ENCODE data around the gene NFIX.

The NFIX gene

DNA sequence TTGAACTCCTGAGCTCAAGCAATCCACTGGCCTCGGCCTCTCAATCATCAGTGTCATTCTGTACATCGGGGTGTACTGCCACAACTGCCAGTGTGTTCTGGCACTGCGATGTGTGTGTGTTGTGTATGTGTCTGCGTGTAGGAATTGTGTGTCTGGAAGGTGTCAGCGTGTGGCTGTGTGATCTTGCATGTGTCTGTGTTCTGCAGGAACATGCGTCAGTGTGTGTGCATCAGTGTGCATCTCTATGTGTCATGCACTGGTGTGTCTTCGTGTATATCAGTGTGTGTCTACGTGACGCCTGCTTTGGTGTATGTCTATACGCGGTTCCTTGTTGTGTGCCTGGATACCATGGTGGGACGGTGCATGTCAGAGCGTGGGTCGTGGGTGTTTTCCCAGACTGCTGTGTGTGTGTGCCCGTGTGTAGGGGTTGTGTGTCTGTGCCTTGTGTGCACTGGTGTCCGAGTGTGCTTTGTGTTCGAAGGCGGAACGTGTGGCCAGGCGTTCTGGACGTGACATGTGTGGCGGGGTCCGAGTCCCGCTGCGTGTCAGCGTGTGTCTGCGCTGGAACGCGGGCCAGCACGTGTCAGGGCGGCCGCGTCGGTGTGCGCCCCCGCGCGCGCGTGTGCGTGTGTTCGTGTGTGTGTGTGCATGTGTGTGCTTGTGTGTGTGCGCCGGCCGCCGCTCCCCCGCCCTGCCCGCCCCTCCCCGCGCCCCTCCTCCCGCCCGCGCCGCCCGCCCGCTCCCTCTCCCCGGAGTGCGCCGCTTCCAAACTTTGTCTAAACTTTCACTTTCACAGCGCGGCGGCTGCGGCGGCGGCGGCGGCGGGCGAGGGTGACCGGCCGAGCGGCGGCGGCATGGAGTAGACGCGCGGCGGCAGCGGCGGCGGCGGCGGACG lies at the start of gene NFIX:
NFIX (plus strand) TSS at position 775 of the 895 bp plus-strand sequence. CDS start 363 bp downstream, outside the sequence.
- peak within 1 kb of the TSS; percentile 100 for H3K27ac ChIP-seq
- TF ChIP-seq ZFX (IDR thresholded peaks at IDR 0.05), result no peak
- TF ChIP-seq, protein P1, sequence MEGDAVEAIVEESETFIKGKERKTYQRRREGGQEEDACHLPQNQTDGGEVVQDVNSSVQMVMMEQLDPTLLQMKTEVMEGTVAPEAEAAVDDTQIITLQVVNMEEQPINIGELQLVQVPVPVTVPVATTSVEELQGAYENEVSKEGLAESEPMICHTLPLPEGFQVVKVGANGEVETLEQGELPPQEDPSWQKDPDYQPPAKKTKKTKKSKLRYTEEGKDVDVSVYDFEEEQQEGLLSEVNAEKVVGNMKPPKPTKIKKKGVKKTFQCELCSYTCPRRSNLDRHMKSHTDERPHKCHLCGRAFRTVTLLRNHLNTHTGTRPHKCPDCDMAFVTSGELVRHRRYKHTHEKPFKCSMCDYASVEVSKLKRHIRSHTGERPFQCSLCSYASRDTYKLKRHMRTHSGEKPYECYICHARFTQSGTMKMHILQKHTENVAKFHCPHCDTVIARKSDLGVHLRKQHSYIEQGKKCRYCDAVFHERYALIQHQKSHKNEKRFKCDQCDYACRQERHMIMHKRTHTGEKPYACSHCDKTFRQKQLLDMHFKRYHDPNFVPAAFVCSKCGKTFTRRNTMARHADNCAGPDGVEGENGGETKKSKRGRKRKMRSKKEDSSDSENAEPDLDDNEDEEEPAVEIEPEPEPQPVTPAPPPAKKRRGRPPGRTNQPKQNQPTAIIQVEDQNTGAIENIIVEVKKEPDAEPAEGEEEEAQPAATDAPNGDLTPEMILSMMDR (conservative IDR thresholded peaks at IDR 0.05), result no peak

DNA sequence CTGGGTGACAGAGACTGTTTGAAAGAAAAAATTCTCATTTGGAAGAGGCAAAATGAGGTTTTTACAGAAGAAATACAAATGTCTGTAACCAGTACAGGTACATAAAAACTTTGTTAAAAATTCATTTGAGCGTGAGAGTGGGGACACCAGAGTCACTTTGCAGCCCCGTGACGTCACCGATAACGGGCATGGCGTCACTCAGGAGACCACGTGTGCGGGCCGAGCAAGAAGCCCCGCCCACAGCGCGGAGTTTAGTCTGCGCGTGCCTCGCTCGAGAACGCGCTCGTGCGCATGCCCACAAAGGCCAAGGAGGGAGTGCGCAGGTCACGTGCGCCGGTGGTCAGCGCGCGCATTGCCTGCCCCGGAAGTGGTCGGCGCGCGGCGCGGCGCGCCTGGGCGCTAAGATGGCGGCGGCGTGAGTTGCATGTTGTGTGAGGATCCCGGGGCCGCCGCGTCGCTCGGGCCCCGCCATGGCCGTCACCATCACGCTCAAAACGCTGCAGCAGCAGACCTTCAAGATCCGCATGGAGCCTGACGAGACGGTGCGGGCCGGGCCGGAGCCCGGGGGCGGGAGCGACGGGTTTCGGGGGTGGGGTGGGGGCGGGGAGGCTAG lies 49.7 kb upstream of the NFIX start, which contains the start of gene RAD23A:
RAD23A (plus strand) TSS at position 384 of the 613 bp plus-strand sequence; CDS start at position 471, 87 bp downstream.
- peak within 1 kb of the TSS; percentile 95 for H3K27ac ChIP-seq
- no peak for TF ChIP-seq ZFX (IDR thresholded peaks at IDR 0.05)
- TF ChIP-seq, protein P1 (conservative IDR thresholded peaks at IDR 0.05), result no peak

DNA sequence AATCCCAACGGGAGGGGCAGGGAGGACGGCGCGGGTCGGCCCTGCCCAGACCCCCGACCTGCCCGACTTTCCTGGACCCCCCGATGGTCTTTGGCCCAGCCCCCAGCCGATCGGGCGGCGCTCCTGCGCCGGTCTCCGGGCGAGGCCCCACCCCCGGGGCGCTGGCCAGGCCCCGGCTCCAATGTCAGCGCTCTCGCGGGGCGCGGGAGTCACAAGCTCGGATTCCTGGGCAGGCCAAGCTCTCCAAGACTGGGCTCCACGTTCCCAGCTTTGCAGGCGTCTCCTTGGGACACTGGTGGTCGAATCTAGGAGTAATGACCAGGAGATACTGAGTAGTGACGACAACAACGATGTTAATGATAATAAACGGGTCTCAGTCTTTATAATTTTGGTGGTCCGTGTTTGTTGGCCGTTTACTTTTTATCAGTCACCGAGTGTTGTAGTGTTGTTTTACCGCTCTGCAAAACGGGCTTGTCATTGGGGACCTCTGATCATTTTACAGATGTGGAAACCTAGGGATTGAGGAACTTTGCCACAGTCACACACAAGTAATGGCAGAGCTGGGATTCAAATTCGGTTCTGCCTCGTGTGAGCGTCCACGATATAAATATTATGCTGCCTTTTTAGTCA lies 49.1 kb upstream of the NFIX start:
- peak overlapping the region; percentile 95 for H3K27ac ChIP-seq
- TF ChIP-seq, protein P1 (conservative IDR thresholded peaks at IDR 0.05), result no peak
- TF ChIP-seq ZFX (IDR thresholded peaks at IDR 0.05), result peak; percentile 66; the same call in 1 of the 2 replicates

DNA sequence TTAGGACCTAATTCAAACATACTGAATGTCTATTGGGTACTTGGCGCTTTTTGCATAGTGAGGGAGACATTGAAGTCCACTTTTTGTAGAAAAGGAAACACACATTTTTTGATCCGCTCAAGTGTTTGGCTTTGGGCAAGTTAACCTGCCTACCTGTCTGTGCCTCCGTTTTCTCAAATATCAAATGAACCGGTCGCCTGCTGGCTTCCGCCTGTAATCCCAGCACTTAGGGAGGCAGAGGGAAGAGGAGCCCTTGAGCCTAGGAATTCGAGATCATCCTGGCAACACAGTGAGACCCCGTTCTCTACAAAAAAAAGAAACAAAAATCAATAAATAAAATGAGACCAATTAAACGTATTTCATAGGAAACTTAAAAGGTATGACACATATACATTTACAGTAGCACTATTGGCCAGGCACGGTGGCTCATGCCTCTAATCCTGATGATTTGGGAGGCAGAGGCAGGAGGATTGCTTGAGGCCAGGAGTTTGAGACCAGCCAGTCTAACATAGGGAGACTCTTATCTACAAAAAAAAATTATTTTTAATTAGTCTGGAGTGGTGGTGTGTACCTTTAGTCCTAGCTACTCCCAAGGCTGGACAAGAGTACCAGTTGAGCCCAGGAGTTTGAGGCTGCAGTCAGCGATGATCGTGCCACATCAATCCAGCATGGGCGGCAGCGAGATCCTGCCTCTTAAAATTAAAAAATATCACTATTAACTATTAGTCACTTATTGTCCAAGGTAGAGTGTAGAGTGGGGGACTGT lies 48.4 kb upstream of the NFIX start:
- peak overlapping the region; percentile 95 for H3K27ac ChIP-seq
- TF ChIP-seq, protein P1 (conservative IDR thresholded peaks at IDR 0.05), result no peak

DNA sequence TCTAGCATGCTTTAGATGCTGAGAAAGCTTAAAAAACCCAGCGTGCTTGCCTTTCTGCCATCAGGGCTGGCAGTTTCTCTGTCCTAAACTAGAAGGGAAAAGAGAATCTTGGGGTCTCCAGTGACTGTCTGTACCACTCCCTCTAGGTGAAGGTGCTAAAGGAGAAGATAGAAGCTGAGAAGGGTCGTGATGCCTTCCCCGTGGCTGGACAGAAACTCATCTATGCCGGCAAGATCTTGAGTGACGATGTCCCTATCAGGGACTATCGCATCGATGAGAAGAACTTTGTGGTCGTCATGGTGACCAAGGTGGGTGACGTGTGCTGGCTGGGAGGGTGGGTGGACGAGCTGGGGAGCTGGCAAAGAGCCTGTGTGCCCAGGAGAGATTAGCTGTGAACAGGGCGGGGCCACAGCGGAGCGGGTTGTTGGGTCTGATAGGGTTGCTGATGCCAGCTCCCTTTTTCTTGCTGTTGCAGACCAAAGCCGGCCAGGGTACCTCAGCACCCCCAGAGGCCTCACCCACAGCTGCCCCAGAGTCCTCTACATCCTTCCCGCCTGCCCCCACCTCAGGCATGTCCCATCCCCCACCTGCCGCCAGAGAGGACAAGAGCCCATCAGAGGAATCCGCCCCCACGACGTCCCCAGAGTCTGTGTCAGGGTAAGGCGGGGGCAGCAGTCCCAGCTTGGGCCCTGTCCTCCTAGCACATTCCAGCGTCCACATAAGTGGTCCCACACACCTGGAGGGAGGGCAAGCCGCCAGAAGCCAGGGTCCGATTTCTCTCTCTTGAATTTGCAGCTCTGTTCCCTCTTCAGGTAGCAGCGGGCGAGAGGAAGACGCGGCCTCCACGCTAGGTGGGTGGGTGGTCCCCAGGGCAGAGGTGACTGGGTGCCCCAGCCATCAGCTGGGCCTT lies 47.3 kb upstream of the NFIX start:
- TF ChIP-seq, protein P1 (conservative IDR thresholded peaks at IDR 0.05), result no peak
- no peak overlapping the region for H3K27ac ChIP-seq

DNA sequence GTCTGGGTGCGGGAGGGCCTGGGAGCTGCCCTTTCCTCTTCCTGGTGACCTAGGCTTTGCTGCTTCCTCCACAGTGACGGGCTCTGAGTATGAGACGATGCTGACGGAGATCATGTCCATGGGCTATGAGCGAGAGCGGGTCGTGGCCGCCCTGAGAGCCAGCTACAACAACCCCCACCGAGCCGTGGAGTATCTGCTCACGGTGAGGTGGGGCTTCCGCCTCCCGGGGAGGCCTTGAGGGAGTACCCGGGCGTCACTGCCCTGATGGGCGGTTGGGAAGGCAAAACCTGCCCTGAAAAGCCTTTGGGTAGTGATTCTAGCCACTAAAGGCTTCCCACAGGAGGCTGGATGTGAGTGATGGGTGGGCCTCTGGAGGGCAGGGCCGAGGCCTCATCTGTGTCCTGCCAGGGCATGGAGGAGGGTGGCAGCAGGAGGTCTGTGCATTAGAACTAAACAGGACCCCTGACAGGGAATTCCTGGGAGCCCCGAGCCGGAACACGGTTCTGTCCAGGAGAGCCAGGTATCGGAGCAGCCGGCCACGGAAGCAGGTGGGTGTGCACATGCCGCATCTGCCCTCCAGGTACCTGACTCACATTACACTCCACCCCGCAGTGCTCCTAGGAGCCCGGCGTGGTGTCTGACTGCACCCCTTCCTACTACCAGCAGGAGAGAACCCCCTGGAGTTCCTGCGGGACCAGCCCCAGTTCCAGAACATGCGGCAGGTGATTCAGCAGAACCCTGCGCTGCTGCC lies 46.5 kb upstream of the NFIX start:
- no peak for TF ChIP-seq ZFX (IDR thresholded peaks at IDR 0.05)
- TF ChIP-seq, protein P1 (conservative IDR thresholded peaks at IDR 0.05), result no peak
- H3K27ac ChIP-seq, result no peak overlapping the region

Data from C4-2B (cell line).